Caco-2 (cell line): ENCODE results near the gene SLC26A1. TPM values are rescaled to one million over a fixed set of nuclear protein-coding genes. Genes with fewer than 3 reads are reported as not detected.

Source experiments
- total RNA-seq: library from RNA; stranded (reverse); gene quantifications from 2 replicates; pipeline ENCODE4 v1.2.3, GENCODE V29; 2022

The SLC26A1 gene
- total RNA-seq, 1 experiment from 2014 or later, result 9.6 TPM

Other genes starting within 250 kb of the SLC26A1 start
- gene CPLX1, start 167.3 kb downstream of the SLC26A1 start, total RNA-seq, result 20.5 and 20.9 TPM in 2 replicates
- 126 TPM in 2 replicates for gene GAK, start 61.1 kb downstream of the SLC26A1 start, total RNA-seq
- gene TMEM175, start 60.9 kb downstream of the SLC26A1 start, total RNA-seq, result 22.3 and 30.2 TPM in 2 replicates
- gene DGKQ, start 19.8 kb downstream of the SLC26A1 start, total RNA-seq, result 13.9 and 14.1 TPM in 2 replicates
- gene IDUA, start 6.4 kb downstream of the SLC26A1 start, total RNA-seq, result 26.4 and 26.9 TPM in 2 replicates
- gene FGFRL1, start 18.2 kb upstream of the SLC26A1 start, total RNA-seq, result 25.4 and 26.0 TPM in 2 replicates
- gene RNF212, start 120.2 kb upstream of the SLC26A1 start, total RNA-seq, result not detected in 2 replicates
- gene SPON2, start 179.2 kb upstream of the SLC26A1 start, total RNA-seq, result 3.1 and 4.0 TPM in 2 replicates